HepG2 (cell line): ENCODE results near the gene ARHGEF6. TPM values are rescaled to one million over a fixed set of nuclear protein-coding genes. Genes with fewer than 3 reads are reported as not detected.

Experiments
- ATAC-seq: fragments of 200-7000 bp; cut with Tn5 transposase; 3 replicates; pipeline ENCODE4 v1.9.1; 2020; ENCODE audit warnings: mild to moderate bottlenecking, moderate library complexity
- BruUV-seq: library from RNA; stranded (reverse); fragments of 400-500 nt; replicated peaks from 2 replicates; lab custom pipeline; 2021; lab: Mats Ljungman, UMichigan
- CTCF ChIA-PET: fragments of 300-600 bp; formaldehyde crosslinking; extraction: SDS; loops from one replicate; lab custom pipeline; 2021; ENCODE audit warnings: low total read pairs, inconsistent platforms, low intra/inter-chr PET ratio; lab: Yijun Ruan, JAX
- POLR2A ChIA-PET: fragments of 350-600 bp; sonication (Branson Sonifier 250); formaldehyde crosslinking; loops from one replicate; lab custom pipeline; 2020; ENCODE audit warnings: antibody characterized with exemption, inconsistent platforms; lab: Yijun Ruan, JAX
- DNase-seq: peaks from one replicate; pipeline ENCODE4 v3.0.0-alpha.2; 2015; ENCODE audit warnings: low spot score
- FAIRE-seq: peaks from 3 replicates; lab custom pipeline; 2011; peaks lifted over from hg19 to GRCh38; lab: Jason Lieb, UNC
- H2AFZ ChIP-seq: one replicate; pipeline ENCODE4 v1.6.1; 2011; ENCODE audit warnings: low read length, inconsistent platforms
- H3K27ac ChIP-seq: fragments of 300-600 bp; 3 replicates; pipeline ENCODE4 v1.8.0; 2011; ENCODE audit warnings: mixed run types, mild to moderate bottlenecking, mixed read lengths, low read length, inconsistent platforms; ENCODE audit not compliant: insufficient read depth; ENCODE audit errors: extremely low read length
- H3K27me3 ChIP-seq, 2 experiments: fragments of 200-600 bp in 1 of 2; 2 replicates in 1 of 2; 3 replicates in 1 of 2; pipeline versions ENCODE4 v1.6.0 to v1.8.0; 2011; ENCODE audit warnings: low read length in 2 of 2, mild to moderate bottlenecking in 2 of 2, moderate library complexity in 2 of 2, inconsistent platforms in 1 of 2; ENCODE audit not compliant: insufficient read depth in 2 of 2, control insufficient read depth in 1 of 2
- H3K36me3 ChIP-seq, 2 experiments: fragments of 200-600 bp in 1 of 2; replicated peaks in 1 of 2; 2 replicates in 1 of 2; 3 replicates in 1 of 2; pipeline versions ENCODE4 v1.5.1 to v1.8.0; 2011; ENCODE audit warnings: low read length in 2 of 2, inconsistent platforms in 1 of 2; ENCODE audit not compliant: insufficient read depth in 2 of 2, control insufficient read depth in 1 of 2
- H3K4me1 ChIP-seq: 2 replicates; pipeline ENCODE4 v1.5.1; 2012; ENCODE audit warnings: low read length, inconsistent platforms; ENCODE audit not compliant: insufficient read depth
- H3K4me2 ChIP-seq: 2 replicates; pipeline ENCODE4 v1.6.0; 2011; ENCODE audit warnings: low read depth, low read length, inconsistent platforms
- H3K4me3 ChIP-seq, 3 experiments: fragments of 200-600 bp in 1 of 3; sonication (generic), shearing (Covaris generic) in 1 of 3; replicated peaks in 1 of 3; 2 replicates each; pipeline ENCODE4 v1.5.1; 2011 to 2016; ENCODE audit warnings: low read length in 3 of 3, inconsistent platforms in 2 of 3, low read depth in 2 of 3, mild to moderate bottlenecking in 2 of 3, control low read depth in 1 of 3, mixed read lengths in 1 of 3; ENCODE audit not compliant: insufficient read depth in 1 of 3
- H3K79me2 ChIP-seq: one replicate; pipeline ENCODE4 v1.6.1; 2011; ENCODE audit warnings: low read length, inconsistent platforms; ENCODE audit not compliant: insufficient read depth
- H3K9ac ChIP-seq: 2 replicates; pipeline ENCODE4 v1.6.0; 2011; ENCODE audit warnings: mild to moderate bottlenecking, low read depth, low read length, inconsistent platforms; ENCODE audit not compliant: insufficient read depth
- H3K9me3 ChIP-seq: 2 replicates; pipeline ENCODE4 v1.5.1; 2012; ENCODE audit warnings: mild to moderate bottlenecking, low read length
- H4K20me1 ChIP-seq: 2 replicates; pipeline ENCODE4 v1.6.0; 2011; ENCODE audit warnings: inconsistent platforms, mild to moderate bottlenecking, low read length, moderate library complexity; ENCODE audit not compliant: insufficient read depth
- BORCS8-MEF2B ChIP-seq: sonication (generic); formaldehyde crosslinking; IDR thresholded peaks from 2 replicates; pipeline ENCODE4 v1.8.0; 2022; ENCODE audit warnings: mild to moderate bottlenecking, missing genetic modification reagents
- MXD1 ChIP-seq: sonication (generic); formaldehyde crosslinking; IDR thresholded peaks from 2 replicates; pipeline ENCODE4 v1.4.0; 2020; ENCODE audit warnings: mild to moderate bottlenecking, missing genetic modification reagents
- NR2C2 ChIP-seq: sonication (generic); formaldehyde crosslinking; IDR thresholded peaks from 2 replicates; pipeline ENCODE4 v1.4.0; 2020; ENCODE audit warnings: missing genetic modification reagents, mild to moderate bottlenecking, moderate library complexity, borderline replicate concordance
- RNF2 ChIP-seq: fragments of 450-650 bp; conservative IDR thresholded peaks from 2 replicates; pipeline ENCODE4 v1.6.1; 2016; ENCODE audit warnings: low read depth
- ZNF567 ChIP-seq: sonication (generic); formaldehyde crosslinking; IDR thresholded peaks from 2 replicates; pipeline ENCODE4 v1.8.1; 2023; ENCODE audit warnings: mild to moderate bottlenecking, missing genetic modification reagents, borderline replicate concordance
- ZNF737 ChIP-seq: sonication (generic); formaldehyde crosslinking; IDR thresholded peaks from 2 replicates; pipeline ENCODE4 v1.5.0; 2020; ENCODE audit warnings: missing genetic modification reagents, mild to moderate bottlenecking, borderline replicate concordance
- WGBS: methylation state at CpG from one replicate; pipeline ENCODE4 v1.1.6; 2017; ENCODE audit warnings: low lambda C conversion rate; 5-methylcytosine and 5-hydroxymethylcytosine counted together
- in situ Hi-C: cut with HindIII; loops from 2 replicates; pipeline ENCODE4 v1.10.0; 2017; ENCODE audit warnings: low pct_unique_long_range_greater_than_20kb; ENCODE audit not compliant: extremely low pct_ligation_motif_present
- intact Hi-C: fragments of 100-400 bp; cut with micrococcal nuclease; formaldehyde crosslinking; loops from one replicate; pipeline ENCODE4 v1.10.0; 2022; ENCODE audit not compliant: unreplicated experiment
- polyA plus RNA-seq, 8 experiments: library from polyadenylated mRNA; depleted of rRNA in 3 of 8; stranded (reverse) in 7 of 8; unstranded in 1 of 8; fragments of >200 nt; fragmentation: Illumina TruSeq in 4 of 8; extraction: Trizol in 4 of 8; gene quantifications; 2 replicates each; pipeline versions ENCODE4 v1.2.1 to v1.2.3, GENCODE V29; 2011 to 2016; ENCODE audit warnings: low read depth in 4 of 8, missing spikeins in 1 of 8, mixed read lengths in 1 of 8; ENCODE audit not compliant: insufficient read depth in 1 of 8
- total RNA-seq, 5 experiments: library from RNA; depleted of rRNA; stranded (reverse); fragments of >200 nt; fragmentation: Illumina TruSeq; extraction: Trizol; gene quantifications; 2 replicates each; pipeline ENCODE4 v1.2.3, GENCODE V29; 2016; ENCODE audit warnings: low read depth in 1 of 5
- TF ChIP-seq, protein P1 (sequence below): sonication (generic); formaldehyde crosslinking; IDR thresholded peaks from 2 replicates; pipeline ENCODE4 v1.4.0; 2020; ENCODE audit warnings: missing genetic modification reagents
- TF ChIP-seq, protein P2 (sequence below): sonication (generic); formaldehyde crosslinking; IDR thresholded peaks from 2 replicates; pipeline ENCODE4 v1.4.0; 2020; ENCODE audit warnings: missing genetic modification reagents

The ARHGEF6 gene
- total and polyA plus RNA-seq, 2 of the 13 experiments (the other 11 are each of a cell fraction or from before 2014, with no cell fraction given): 0.03 TPM; not detected in 1

DNA sequence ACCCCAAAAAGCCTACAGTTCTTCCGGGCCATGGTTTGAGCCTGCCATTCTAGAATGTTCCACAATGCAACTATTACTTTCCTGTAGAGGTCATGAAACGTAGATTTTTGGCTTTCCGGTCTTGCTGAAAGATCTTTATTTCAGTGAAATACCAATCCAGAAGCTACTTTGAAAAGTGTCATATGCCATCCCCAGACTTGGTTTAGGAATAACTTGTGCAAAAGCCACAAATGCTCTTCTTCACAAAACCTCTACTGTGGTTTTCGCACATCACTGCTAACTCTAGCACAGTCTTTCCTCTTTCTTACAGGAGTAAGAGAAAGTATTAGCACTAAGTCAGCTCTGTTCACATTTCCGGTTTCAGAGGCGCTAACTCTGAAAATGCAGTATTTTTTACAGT, 145.5 kb downstream of the ARHGEF6 start (continued):
- TF ChIP-seq, protein P1, sequence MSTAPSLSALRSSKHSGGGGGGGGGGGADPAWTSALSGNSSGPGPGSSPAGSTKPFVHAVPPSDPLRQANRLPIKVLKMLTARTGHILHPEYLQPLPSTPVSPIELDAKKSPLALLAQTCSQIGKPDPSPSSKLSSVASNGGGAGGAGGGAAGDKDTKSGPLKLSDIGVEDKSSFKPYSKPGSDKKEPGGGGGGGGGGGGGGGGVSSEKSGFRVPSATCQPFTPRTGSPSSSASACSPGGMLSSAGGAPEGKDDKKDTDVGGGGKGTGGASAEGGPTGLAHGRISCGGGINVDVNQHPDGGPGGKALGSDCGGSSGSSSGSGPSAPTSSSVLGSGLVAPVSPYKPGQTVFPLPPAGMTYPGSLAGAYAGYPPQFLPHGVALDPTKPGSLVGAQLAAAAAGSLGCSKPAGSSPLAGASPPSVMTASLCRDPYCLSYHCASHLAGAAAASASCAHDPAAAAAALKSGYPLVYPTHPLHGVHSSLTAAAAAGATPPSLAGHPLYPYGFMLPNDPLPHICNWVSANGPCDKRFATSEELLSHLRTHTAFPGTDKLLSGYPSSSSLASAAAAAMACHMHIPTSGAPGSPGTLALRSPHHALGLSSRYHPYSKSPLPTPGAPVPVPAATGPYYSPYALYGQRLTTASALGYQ (CRISPR knock-in tag): no peak
- TF ChIP-seq, protein P2, sequence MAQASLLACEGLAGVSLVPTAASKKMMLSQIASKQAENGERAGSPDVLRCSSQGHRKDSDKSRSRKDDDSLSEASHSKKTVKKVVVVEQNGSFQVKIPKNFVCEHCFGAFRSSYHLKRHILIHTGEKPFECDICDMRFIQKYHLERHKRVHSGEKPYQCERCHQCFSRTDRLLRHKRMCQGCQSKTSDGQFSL (CRISPR knock-in tag): no peak
- TF ChIP-seq ZNF737 (CRISPR knock-in tag): no peak
- no peak for TF ChIP-seq ZNF567 (CRISPR knock-in tag)
- TF ChIP-seq MXD1: no peak

- TF ChIP-seq NR2C2 (CRISPR knock-in tag) (no peak), BORCS8-MEF2B (no peak), RNF2 (no peak)
- FAIRE-seq (no peak), DNase-seq (no peak), ATAC-seq (no peak)
- Histone ChIP-seq H2AFZ (no peak overlapping the region), H3K9me3 (no peaks in the 10 kb centered on the region), H3K79me2 (no peaks in the 10 kb centered on the region), H3K9ac (no peak overlapping the region), H3K27ac (no peak overlapping the region), H3K4me2 (no peak overlapping the region), H3K27me3 (no peaks in the 10 kb centered on the region), H3K36me3 (no peaks in the 10 kb centered on the region), H3K4me3 (no peak overlapping the region), H3K4me1 (no peaks in the 10 kb centered on the region), H4K20me1 (no peaks in the 10 kb centered on the region)
- POLR2A ChIA-PET: no interaction called here
- intact Hi-C loops (no loop called here), in situ Hi-C loops (no loop called here)
- WGBS: no CpG with 5 or more reads among the region's 1 CpG
- BruUV-seq: no TSS peak
- CTCF ChIA-PET: no interaction called here
Observed at GRCh38 chrX:136630881-136631280, 149.9 kb downstream of the ARHGEF6 start.
